Measurements from ENCODE around the gene OMP. TPM values are rescaled to one million over a fixed set of nuclear protein-coding genes. Genes with fewer than 3 reads are reported as not detected.
A peak's percentile ranks its signal among the peaks of the same experiment; 100 is the strongest.

Gene OMP
- total and polyA plus RNA-seq, 3 donors from 2014 or later, result 1.7 to 6.7 TPM; not detected in 1

DNA sequence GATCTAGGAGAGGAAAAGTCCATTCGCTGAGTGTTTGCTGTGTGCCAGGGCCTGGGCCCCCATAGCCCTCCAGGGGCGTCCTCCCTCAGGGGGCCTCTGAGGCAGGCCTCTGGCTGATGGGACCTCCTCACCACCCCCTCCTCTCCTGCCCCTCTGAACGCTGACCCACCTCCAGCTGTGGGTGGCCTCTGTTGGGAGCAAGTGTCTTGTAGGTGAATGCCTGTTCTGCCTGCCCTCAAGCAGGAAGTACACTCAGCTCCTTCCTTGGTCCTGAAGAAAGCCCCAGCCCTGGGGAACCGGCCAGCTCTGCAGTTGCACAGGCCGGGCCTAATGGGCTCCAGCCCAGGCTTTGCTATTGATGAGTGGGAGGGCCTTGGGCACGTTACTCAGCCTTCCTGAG is 28.9 kb downstream of the OMP start:
- DNase-seq, result peak; percentile 45
- Histone ChIP-seq H3K4me1 (peaks cover 60% of the 10 kb centered on the region), H3K9me3 (no peaks in the 10 kb centered on the region), H3K27me3 (no peaks in the 10 kb centered on the region), H3K36me3 (ENCODE audit: low read depth, missing control alignments) (no peaks in the 10 kb centered on the region), H3K27ac (peak overlapping the region; percentile 51 to 75), H3K4me3 (no peak overlapping the region)
- TF ChIP-seq POLR2A (IDR thresholded peaks at IDR 0.05), result no peak
- TF ChIP-seq, protein P1, sequence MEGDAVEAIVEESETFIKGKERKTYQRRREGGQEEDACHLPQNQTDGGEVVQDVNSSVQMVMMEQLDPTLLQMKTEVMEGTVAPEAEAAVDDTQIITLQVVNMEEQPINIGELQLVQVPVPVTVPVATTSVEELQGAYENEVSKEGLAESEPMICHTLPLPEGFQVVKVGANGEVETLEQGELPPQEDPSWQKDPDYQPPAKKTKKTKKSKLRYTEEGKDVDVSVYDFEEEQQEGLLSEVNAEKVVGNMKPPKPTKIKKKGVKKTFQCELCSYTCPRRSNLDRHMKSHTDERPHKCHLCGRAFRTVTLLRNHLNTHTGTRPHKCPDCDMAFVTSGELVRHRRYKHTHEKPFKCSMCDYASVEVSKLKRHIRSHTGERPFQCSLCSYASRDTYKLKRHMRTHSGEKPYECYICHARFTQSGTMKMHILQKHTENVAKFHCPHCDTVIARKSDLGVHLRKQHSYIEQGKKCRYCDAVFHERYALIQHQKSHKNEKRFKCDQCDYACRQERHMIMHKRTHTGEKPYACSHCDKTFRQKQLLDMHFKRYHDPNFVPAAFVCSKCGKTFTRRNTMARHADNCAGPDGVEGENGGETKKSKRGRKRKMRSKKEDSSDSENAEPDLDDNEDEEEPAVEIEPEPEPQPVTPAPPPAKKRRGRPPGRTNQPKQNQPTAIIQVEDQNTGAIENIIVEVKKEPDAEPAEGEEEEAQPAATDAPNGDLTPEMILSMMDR (IDR thresholded peaks at IDR 0.05), result no peak
- WGBS, 2 donors, result 27 to 31% methylated on average over 5 to 6 of the region's 6 CpGs
- intact Hi-C loops (cut with DNase I; ENCODE audit: low total_unique reads), result no loop called here

- Histone ChIP-seq H3K27me3 (no peaks in the 10 kb centered on the region), H3K9me3 (no peaks in the 10 kb centered on the region), H3K36me3 (ENCODE audit: low read depth, missing control alignments) (no peaks in the 10 kb centered on the region), H3K27ac (peak overlapping the region in 1 of 2 donors; percentile 10), H3K4me1 (peaks cover 73% of the 10 kb centered on the region), H3K4me3 (no peak overlapping the region)
- no peak for TF ChIP-seq POLR2A (IDR thresholded peaks at IDR 0.05)
- TF ChIP-seq, protein P1 (IDR thresholded peaks at IDR 0.05), result no peak
- no peak for DNase-seq
- intact Hi-C loops (cut with DNase I; ENCODE audit: low total_unique reads), result no loop called here
- WGBS, 2 donors, result 31 to 70% methylated on average over 1 to 2 of the region's 2 CpGs
These were observed 32.4 kb downstream of the OMP start for GRCh38 chr11:77135069-77135468.

DNA sequence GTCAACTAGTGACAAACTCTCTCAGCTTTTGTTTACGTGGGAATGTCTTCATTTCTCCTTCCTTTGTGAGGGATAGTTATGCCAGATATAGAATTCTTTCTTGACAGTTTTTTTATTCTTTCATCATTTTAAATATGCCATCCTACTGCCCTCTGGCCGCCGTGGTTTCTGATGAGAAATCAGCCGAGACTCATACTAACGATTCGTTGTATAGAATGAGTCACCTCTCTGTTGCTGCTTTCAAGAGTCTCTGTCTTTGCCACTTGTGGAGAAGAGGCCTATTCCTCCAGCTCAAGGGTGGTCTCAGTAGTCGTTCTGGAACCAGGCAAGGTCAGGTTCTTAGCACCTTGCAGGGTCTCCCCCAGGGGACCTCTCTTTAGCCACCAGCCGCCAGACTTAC is 33.4 kb downstream of the OMP start:
- intact Hi-C loops (cut with DNase I; ENCODE audit: low total_unique reads), result no loop called here
- H3K27me3 ChIP-seq, result no peaks in the 10 kb centered on the region
- H3K36me3 ChIP-seq (ENCODE audit: low read depth, missing control alignments), result no peaks in the 10 kb centered on the region
- peaks cover 73% of the 10 kb centered on the region for H3K4me1 ChIP-seq
- no peak overlapping the region for H3K4me3 ChIP-seq
- TF ChIP-seq POLR2A (IDR thresholded peaks at IDR 0.05), result no peak
- DNase-seq, result no peak
- H3K27ac ChIP-seq, result no peak overlapping the region
- H3K9me3 ChIP-seq, result no peaks in the 10 kb centered on the region
- 83% methylated on average over 8 of the region's 8 CpGs for WGBS, 2 donors

GRCh38 chr11:77136784-77137420 is 34.3 kb downstream of the OMP start:
- H3K36me3 ChIP-seq (ENCODE audit: low read depth, missing control alignments), result no peaks in the 10 kb centered on the region
- no peaks in the 10 kb centered on the region for H3K27me3 ChIP-seq
- H3K9me3 ChIP-seq, result no peaks in the 10 kb centered on the region
- 48 to 58% methylated on average over 8 to 12 of the region's 12 CpGs for WGBS, 2 donors
- intact Hi-C loops (cut with DNase I; ENCODE audit: low total_unique reads), result no loop called here
- H3K27ac ChIP-seq, result peak overlapping the region in 1 of 2 donors; percentile 16
- TF ChIP-seq POLR2A (IDR thresholded peaks at IDR 0.05), result no peak
- TF ChIP-seq, protein P1 (IDR thresholded peaks at IDR 0.05), result no peak
- H3K4me3 ChIP-seq, result no peak overlapping the region
- no peak for DNase-seq
- H3K4me1 ChIP-seq, result peaks cover 65% of the 10 kb centered on the region

DNA sequence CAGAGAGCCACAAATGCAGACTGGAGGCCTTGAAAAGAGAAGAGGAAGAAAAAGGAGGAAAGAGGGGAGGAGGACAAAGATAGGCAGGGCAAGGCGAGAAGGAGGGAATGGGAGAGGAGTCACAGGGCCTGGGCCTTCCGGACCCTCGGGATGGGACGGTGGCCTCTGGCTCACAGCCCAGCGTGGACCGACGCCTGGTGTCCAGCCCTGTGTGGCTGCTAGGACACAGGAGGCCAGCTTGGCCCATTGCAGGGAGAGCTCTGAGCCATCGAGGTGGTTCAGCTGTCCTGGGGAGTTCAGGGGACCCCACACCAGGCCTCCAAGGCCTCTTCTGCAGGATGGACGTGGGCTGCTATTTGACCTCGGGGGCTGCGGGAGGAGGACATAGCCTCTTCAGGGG is 34.8 kb downstream of the OMP start:
- peak overlapping the region in 1 of 2 donors; percentile 16 for H3K27ac ChIP-seq
- peaks cover 60% of the 10 kb centered on the region for H3K4me1 ChIP-seq
- 30% methylated on average over 11 of the region's 11 CpGs for WGBS, 2 donors
- intact Hi-C loops (cut with DNase I; ENCODE audit: low total_unique reads), result no loop called here
- DNase-seq, result no peak
- H3K27me3 ChIP-seq, result no peaks in the 10 kb centered on the region
- TF ChIP-seq, protein P1 (IDR thresholded peaks at IDR 0.05), result no peak
- H3K36me3 ChIP-seq (ENCODE audit: low read depth, missing control alignments), result no peaks in the 10 kb centered on the region
- no peak overlapping the region for H3K4me3 ChIP-seq
- no peaks in the 10 kb centered on the region for H3K9me3 ChIP-seq
